HG03175 (cell line): ENCODE results near the gene DNAH5.

Experiments used
- ATAC-seq: cut with Tn5 transposase; IDR thresholded peaks from one replicate; pipeline ENCODE4 v1.9.1; 2021; ENCODE audit warnings: mild to moderate bottlenecking, moderate library complexity; ENCODE audit not compliant: unreplicated experiment

Gene DNAH5

GRCh38 chr5:13739479-13739878, 205.0 kb downstream of the DNAH5 start:
- ATAC-seq = no peak

GRCh38 chr5:13735691-13736090, 208.8 kb downstream of the DNAH5 start:
- no peak for ATAC-seq

GRCh38 chr5:13731121-13731628, 213.3 kb downstream of the DNAH5 start:
- no peak for ATAC-seq

GRCh38 chr5:13708906-13709305, 235.6 kb downstream of the DNAH5 start:
- ATAC-seq = no peak

GRCh38 chr5:13708432-13708831, 236.1 kb downstream of the DNAH5 start:
- ATAC-seq = no peak

GRCh38 chr5:13704396-13704795, 240.1 kb downstream of the DNAH5 start:
- ATAC-seq = no peak

- ATAC-seq = no peak
Measured at GRCh38 chr5:13700626-13701025, 243.9 kb downstream of the DNAH5 start.

- no peak for ATAC-seq
Measured at GRCh38 chr5:13698885-13699284, 245.6 kb downstream of the DNAH5 start.

GRCh38 chr5:13695076-13695712, 249.3 kb downstream of the DNAH5 start:
- ATAC-seq = no peak

- ATAC-seq = no peak
Measured at GRCh38 chr5:13692172-13692571, 252.3 kb downstream of the DNAH5 start.

- no peak for ATAC-seq
Measured at GRCh38 chr5:13676531-13676930, 268.0 kb downstream of the DNAH5 start.

GRCh38 chr5:13674391-13674790, 270.1 kb downstream of the DNAH5 start:
- no peak for ATAC-seq

GRCh38 chr5:13673511-13673910, 271.0 kb downstream of the DNAH5 start:
- ATAC-seq = no peak

- ATAC-seq = no peak
Measured at GRCh38 chr5:13664377-13664776, 280.1 kb downstream of the DNAH5 start.

- no peak for ATAC-seq
Measured at GRCh38 chr5:13662626-13663025, 281.9 kb downstream of the DNAH5 start.

GRCh38 chr5:13661272-13661671, 283.2 kb downstream of the DNAH5 start:
- ATAC-seq = no peak

GRCh38 chr5:13660072-13660471, 284.4 kb downstream of the DNAH5 start:
- no peak for ATAC-seq

- no peak for ATAC-seq
Measured at GRCh38 chr5:13659391-13659790, 285.1 kb downstream of the DNAH5 start.

- no peak for ATAC-seq
Measured at GRCh38 chr5:13658761-13659160, 285.7 kb downstream of the DNAH5 start.

GRCh38 chr5:13658152-13658551, 286.3 kb downstream of the DNAH5 start:
- no peak for ATAC-seq

GRCh38 chr5:13653709-13654108, 290.8 kb downstream of the DNAH5 start:
- ATAC-seq = no peak

GRCh38 chr5:13649656-13650055, 294.8 kb downstream of the DNAH5 start:
- no peak for ATAC-seq

- ATAC-seq = no peak
Measured at GRCh38 chr5:13648822-13649221, 295.7 kb downstream of the DNAH5 start.
